ENCODE measurements around the gene INPP4A.

The INPP4A gene

GRCh38 chr2:98477506-98477905 is 32.8 kb downstream of the INPP4A start:
- Histone ChIP-seq H3K4me1 (ENCODE audit: low read length) (peaks cover 55% of the 10 kb centered on the region), H3K79me2 (ENCODE audit: low read length) (peaks cover 38% of the 10 kb centered on the region), H3K9ac (ENCODE audit: low read length) (no peak overlapping the region)

GRCh38 chr2:98478088-98478551 is 33.5 kb downstream of the INPP4A start:
- Histone ChIP-seq H3K4me2 (ENCODE audit: low read length) (no peak overlapping the region), H3K9ac (ENCODE audit: low read length) (no peak overlapping the region), H3K9me3 (ENCODE audit: insufficient read depth, low read length) (no peaks in the 10 kb centered on the region)

More at GRCh38 chr2:98477506-98477905, 32.8 kb downstream of the INPP4A start:
- TF ChIP-seq EZH2phosphoT487 (IDR thresholded peaks at IDR 0.05; ENCODE audit: low read depth) (no peak), CTCF (IDR thresholded peaks at IDR 0.05; ENCODE audit: low read depth, low read length) (no peak)
- Histone ChIP-seq H3K27ac (ENCODE audit: low read length) (no peak overlapping the region), H3K36me3 (replicated peaks; ENCODE audit: low read depth, low read length) (no peaks in the 10 kb centered on the region), H2AFZ (ENCODE audit: low read depth, low read length) (no peak overlapping the region), H4K20me1 (ENCODE audit: insufficient read depth, low read length) (peaks cover 76% of the 10 kb centered on the region), H3K27me3 (ENCODE audit: low read depth, low read length) (peaks cover 4% of the 10 kb centered on the region), H3K9me3 (ENCODE audit: insufficient read depth, low read length) (no peaks in the 10 kb centered on the region), H3K4me3 (ENCODE audit: low read length) (no peak overlapping the region), H3K4me2 (ENCODE audit: low read length) (no peak overlapping the region)

GRCh38 chr2:98478907-98479306 is 34.2 kb downstream of the INPP4A start:
- peaks cover 82% of the 10 kb centered on the region for H4K20me1 ChIP-seq (ENCODE audit: insufficient read depth, low read length)
- TF ChIP-seq EZH2phosphoT487 (IDR thresholded peaks at IDR 0.05; ENCODE audit: low read depth) (no peak), CTCF (IDR thresholded peaks at IDR 0.05; ENCODE audit: low read depth, low read length) (no peak)
- no peak overlapping the region for H3K4me2 ChIP-seq (ENCODE audit: low read length)
- no peaks in the 10 kb centered on the region for H3K36me3 ChIP-seq (replicated peaks; ENCODE audit: low read depth, low read length)
- H3K4me1 ChIP-seq (ENCODE audit: low read length), result peaks cover 65% of the 10 kb centered on the region
- no peak overlapping the region for H3K27ac ChIP-seq (ENCODE audit: low read length)
- no peak overlapping the region for H2AFZ ChIP-seq (ENCODE audit: low read depth, low read length)
- peaks cover 4% of the 10 kb centered on the region for H3K27me3 ChIP-seq (ENCODE audit: low read depth, low read length)
- no peaks in the 10 kb centered on the region for H3K9me3 ChIP-seq (ENCODE audit: insufficient read depth, low read length)
- no peak overlapping the region for H3K4me3 ChIP-seq (ENCODE audit: low read length)
- H3K79me2 ChIP-seq (ENCODE audit: low read length), result peaks cover 41% of the 10 kb centered on the region
- H3K9ac ChIP-seq (ENCODE audit: low read length), result no peak overlapping the region

More at GRCh38 chr2:98478088-98478551, 33.5 kb downstream of the INPP4A start:
- peaks cover 80% of the 10 kb centered on the region for H4K20me1 ChIP-seq (ENCODE audit: insufficient read depth, low read length)
- H2AFZ ChIP-seq (ENCODE audit: low read depth, low read length), result no peak overlapping the region
- no peak overlapping the region for H3K4me3 ChIP-seq (ENCODE audit: low read length)
- H3K4me1 ChIP-seq (ENCODE audit: low read length), result peaks cover 61% of the 10 kb centered on the region
- no peaks in the 10 kb centered on the region for H3K36me3 ChIP-seq (replicated peaks; ENCODE audit: low read depth, low read length)
- TF ChIP-seq EZH2phosphoT487 (IDR thresholded peaks at IDR 0.05; ENCODE audit: low read depth) (no peak), CTCF (IDR thresholded peaks at IDR 0.05; ENCODE audit: low read depth, low read length) (no peak)
- H3K27ac ChIP-seq (ENCODE audit: low read length), result no peak overlapping the region
- H3K27me3 ChIP-seq (ENCODE audit: low read depth, low read length), result peaks cover 4% of the 10 kb centered on the region
- H3K79me2 ChIP-seq (ENCODE audit: low read length), result peaks cover 42% of the 10 kb centered on the region

GRCh38 chr2:98479371-98479770 is 34.7 kb downstream of the INPP4A start:
- Histone ChIP-seq H3K27me3 (ENCODE audit: low read depth, low read length) (peaks cover 4% of the 10 kb centered on the region), H3K9ac (ENCODE audit: low read length) (no peak overlapping the region), H3K4me1 (ENCODE audit: low read length) (peaks cover 65% of the 10 kb centered on the region), H3K4me2 (ENCODE audit: low read length) (no peak overlapping the region), H3K79me2 (ENCODE audit: low read length) (peaks cover 43% of the 10 kb centered on the region), H3K36me3 (replicated peaks; ENCODE audit: low read depth, low read length) (no peaks in the 10 kb centered on the region), H3K9me3 (ENCODE audit: insufficient read depth, low read length) (no peaks in the 10 kb centered on the region), H4K20me1 (ENCODE audit: insufficient read depth, low read length) (peaks cover 84% of the 10 kb centered on the region), H2AFZ (ENCODE audit: low read depth, low read length) (no peak overlapping the region), H3K27ac (ENCODE audit: low read length) (no peak overlapping the region), H3K4me3 (ENCODE audit: low read length) (no peak overlapping the region)
- TF ChIP-seq CTCF (IDR thresholded peaks at IDR 0.05; ENCODE audit: low read depth, low read length) (no peak), EZH2phosphoT487 (IDR thresholded peaks at IDR 0.05; ENCODE audit: low read depth) (no peak)

Data from OCI-LY3 (cell line).